ENCODE results near the gene ERCC4.
"Not testable (repeated sequence)": the region's sequence is repeated elsewhere in the genome, so short reads cannot be mapped to it uniquely, and the experiment has no call there.

Gene ERCC4

GRCh38 chr16:13919683-13920509, at the start of gene ERCC4:
TSS of gene ERCC4 (plus strand) at chr16:13920154. CDS start at chr16:13920166, 12 bp downstream.
- Histone ChIP-seq H3K36me3 (ENCODE audit: control insufficient read depth, insufficient read depth, low read length) (no peaks in the 10 kb centered on the region), H3K4me1 (ENCODE audit: control insufficient read depth, insufficient read depth, low read length) (peaks cover 5% of the 10 kb centered on the region), H3K9ac (ENCODE audit: low read length) (peak within 1 kb of the TSS; percentile 94), H3K27me3 (ENCODE audit: control insufficient read depth, insufficient read depth, low read length) (no peaks in the 10 kb centered on the region), H3K4me3 (ENCODE audit: low read length) (peak within 1 kb of the TSS; percentile 51), H3K9me3 (ENCODE audit: control insufficient read depth, low read length) (no peaks in the 10 kb centered on the region)

- no peaks in the 10 kb centered on the region for H3K27me3 ChIP-seq (ENCODE audit: control insufficient read depth, insufficient read depth, low read length)
- H3K9ac ChIP-seq (ENCODE audit: low read length), result no peak overlapping the region
- H3K4me1 ChIP-seq (ENCODE audit: control insufficient read depth, insufficient read depth, low read length), result no peaks in the 10 kb centered on the region
- H3K36me3 ChIP-seq (ENCODE audit: control insufficient read depth, insufficient read depth, low read length), result no peaks in the 10 kb centered on the region
- no peaks in the 10 kb centered on the region for H3K9me3 ChIP-seq (ENCODE audit: control insufficient read depth, low read length)
- H3K4me3 ChIP-seq (ENCODE audit: low read length), result no peak overlapping the region
These were observed 46.0 kb upstream of the ERCC4 start for GRCh38 chr16:13873835-13874438.

- H3K27me3 ChIP-seq (ENCODE audit: control insufficient read depth, insufficient read depth, low read length), result no peaks in the 10 kb centered on the region
- H3K9ac ChIP-seq (ENCODE audit: low read length), result no peak overlapping the region
- no peak overlapping the region for H3K4me3 ChIP-seq (ENCODE audit: low read length)
- H3K9me3 ChIP-seq (ENCODE audit: control insufficient read depth, low read length), result no peaks in the 10 kb centered on the region
- no peaks in the 10 kb centered on the region for H3K4me1 ChIP-seq (ENCODE audit: control insufficient read depth, insufficient read depth, low read length)
- no peaks in the 10 kb centered on the region for H3K36me3 ChIP-seq (ENCODE audit: control insufficient read depth, insufficient read depth, low read length)
These were observed 44.2 kb upstream of the ERCC4 start for GRCh38 chr16:13875614-13876284.

- Histone ChIP-seq H3K27me3 (ENCODE audit: control insufficient read depth, insufficient read depth, low read length) (no peaks in the 10 kb centered on the region), H3K9ac (ENCODE audit: low read length) (no peak overlapping the region), H3K4me1 (ENCODE audit: control insufficient read depth, insufficient read depth, low read length) (peaks cover 4% of the 10 kb centered on the region), H3K4me3 (ENCODE audit: low read length) (no peak overlapping the region), H3K36me3 (ENCODE audit: control insufficient read depth, insufficient read depth, low read length) (no peaks in the 10 kb centered on the region), H3K9me3 (ENCODE audit: control insufficient read depth, low read length) (no peaks in the 10 kb centered on the region)
These were observed 36.7 kb upstream of the ERCC4 start for GRCh38 chr16:13883276-13883675.

GRCh38 chr16:13883881-13884280, 36.1 kb upstream of the ERCC4 start:
- no peak overlapping the region for H3K4me3 ChIP-seq (ENCODE audit: low read length)
- H3K9me3 ChIP-seq (ENCODE audit: control insufficient read depth, low read length), result no peaks in the 10 kb centered on the region
- H3K4me1 ChIP-seq (ENCODE audit: control insufficient read depth, insufficient read depth, low read length), result peaks cover 4% of the 10 kb centered on the region
- no peak overlapping the region for H3K9ac ChIP-seq (ENCODE audit: low read length)
- H3K36me3 ChIP-seq (ENCODE audit: control insufficient read depth, insufficient read depth, low read length), result no peaks in the 10 kb centered on the region
- no peaks in the 10 kb centered on the region for H3K27me3 ChIP-seq (ENCODE audit: control insufficient read depth, insufficient read depth, low read length)

- no peak overlapping the region for H3K4me3 ChIP-seq (ENCODE audit: low read length)
- H3K4me1 ChIP-seq (ENCODE audit: control insufficient read depth, insufficient read depth, low read length), result peaks cover 4% of the 10 kb centered on the region
- H3K27me3 ChIP-seq (ENCODE audit: control insufficient read depth, insufficient read depth, low read length), result no peaks in the 10 kb centered on the region
- no peaks in the 10 kb centered on the region for H3K36me3 ChIP-seq (ENCODE audit: control insufficient read depth, insufficient read depth, low read length)
- H3K9me3 ChIP-seq (ENCODE audit: control insufficient read depth, low read length), result no peaks in the 10 kb centered on the region
- H3K9ac ChIP-seq (ENCODE audit: low read length), result no peak overlapping the region
These were observed 34.3 kb upstream of the ERCC4 start for GRCh38 chr16:13885700-13886099.

GRCh38 chr16:13886608-13887007, 33.3 kb upstream of the ERCC4 start:
- no peak overlapping the region for H3K4me3 ChIP-seq (ENCODE audit: low read length)
- peaks cover 4% of the 10 kb centered on the region for H3K4me1 ChIP-seq (ENCODE audit: control insufficient read depth, insufficient read depth, low read length)
- H3K9ac ChIP-seq (ENCODE audit: low read length), result no peak overlapping the region
- H3K36me3 ChIP-seq (ENCODE audit: control insufficient read depth, insufficient read depth, low read length), result no peaks in the 10 kb centered on the region
- H3K27me3 ChIP-seq (ENCODE audit: control insufficient read depth, insufficient read depth, low read length), result no peaks in the 10 kb centered on the region
- no peaks in the 10 kb centered on the region for H3K9me3 ChIP-seq (ENCODE audit: control insufficient read depth, low read length)

- not testable (repeated sequence) for H3K4me1 ChIP-seq (ENCODE audit: control insufficient read depth, insufficient read depth, low read length); H3K9ac ChIP-seq (ENCODE audit: low read length); H3K36me3 ChIP-seq (ENCODE audit: control insufficient read depth, insufficient read depth, low read length); H3K4me3 ChIP-seq (ENCODE audit: low read length); H3K27me3 ChIP-seq (ENCODE audit: control insufficient read depth, insufficient read depth, low read length); H3K9me3 ChIP-seq (ENCODE audit: control insufficient read depth, low read length)
These were observed 30.6 kb upstream of the ERCC4 start for GRCh38 chr16:13889323-13889722.

GRCh38 chr16:13892301-13892700, 27.7 kb upstream of the ERCC4 start:
- H3K4me1 ChIP-seq (ENCODE audit: control insufficient read depth, insufficient read depth, low read length), result no peaks in the 10 kb centered on the region

GRCh38 chr16:13895516-13895915, 24.4 kb upstream of the ERCC4 start:
- H3K9ac ChIP-seq (ENCODE audit: low read length), result no peak overlapping the region
- no peak overlapping the region for H3K4me3 ChIP-seq (ENCODE audit: low read length)
- H3K36me3 ChIP-seq (ENCODE audit: control insufficient read depth, insufficient read depth, low read length), result no peaks in the 10 kb centered on the region
- no peaks in the 10 kb centered on the region for H3K4me1 ChIP-seq (ENCODE audit: control insufficient read depth, insufficient read depth, low read length)
- H3K9me3 ChIP-seq (ENCODE audit: control insufficient read depth, low read length), result no peaks in the 10 kb centered on the region
- no peaks in the 10 kb centered on the region for H3K27me3 ChIP-seq (ENCODE audit: control insufficient read depth, insufficient read depth, low read length)

More at GRCh38 chr16:13892301-13892700, 27.7 kb upstream of the ERCC4 start:
- Histone ChIP-seq H3K9ac (ENCODE audit: low read length) (no peak overlapping the region), H3K36me3 (ENCODE audit: control insufficient read depth, insufficient read depth, low read length) (no peaks in the 10 kb centered on the region), H3K4me3 (ENCODE audit: low read length) (no peak overlapping the region), H3K9me3 (ENCODE audit: control insufficient read depth, low read length) (no peaks in the 10 kb centered on the region), H3K27me3 (ENCODE audit: control insufficient read depth, insufficient read depth, low read length) (no peaks in the 10 kb centered on the region)

GRCh38 chr16:13896543-13897182, 23.3 kb upstream of the ERCC4 start:
- Histone ChIP-seq H3K27me3 (ENCODE audit: control insufficient read depth, insufficient read depth, low read length) (no peaks in the 10 kb centered on the region), H3K9ac (ENCODE audit: low read length) (no peak overlapping the region), H3K4me1 (ENCODE audit: control insufficient read depth, insufficient read depth, low read length) (no peaks in the 10 kb centered on the region), H3K9me3 (ENCODE audit: control insufficient read depth, low read length) (no peaks in the 10 kb centered on the region), H3K36me3 (ENCODE audit: control insufficient read depth, insufficient read depth, low read length) (no peaks in the 10 kb centered on the region), H3K4me3 (ENCODE audit: low read length) (no peak overlapping the region)

- H3K9me3 ChIP-seq (ENCODE audit: control insufficient read depth, low read length), result no peaks in the 10 kb centered on the region
- H3K4me3 ChIP-seq (ENCODE audit: low read length), result no peak overlapping the region
- H3K9ac ChIP-seq (ENCODE audit: low read length), result no peak overlapping the region
- H3K4me1 ChIP-seq (ENCODE audit: control insufficient read depth, insufficient read depth, low read length), result no peaks in the 10 kb centered on the region
- no peaks in the 10 kb centered on the region for H3K27me3 ChIP-seq (ENCODE audit: control insufficient read depth, insufficient read depth, low read length)
- no peaks in the 10 kb centered on the region for H3K36me3 ChIP-seq (ENCODE audit: control insufficient read depth, insufficient read depth, low read length)
These were observed 22.1 kb upstream of the ERCC4 start for GRCh38 chr16:13897806-13898205.
